Neural cell (in vitro differentiated cells): ENCODE data around the gene RALB.

ENCODE experiments used
- CTCF ChIP-seq: fragments of 450-650 bp; IDR thresholded peaks from 2 replicates; pipeline ENCODE4 v1.5.1; 2014; ENCODE audit warnings: antibody characterized with exemption, mild to moderate bottlenecking, moderate library complexity; ENCODE audit not compliant: poor library complexity, severe bottlenecking
- EP300 ChIP-seq: fragments of 450-650 bp; conservative IDR thresholded peaks from 2 replicates; pipeline ENCODE4 v1.6.1; 2014; ENCODE audit warnings: antibody characterized with exemption, mild to moderate bottlenecking, moderate library complexity; ENCODE audit not compliant: poor library complexity, severe bottlenecking
- POLR2AphosphoS5 ChIP-seq: IDR thresholded peaks from 2 replicates; pipeline ENCODE4 v1.6.1; 2012
- RAD21 ChIP-seq: fragments of 450-650 bp; conservative IDR thresholded peaks from 2 replicates; pipeline ENCODE4 v1.6.1; 2014; ENCODE audit warnings: antibody characterized with exemption, mild to moderate bottlenecking, moderate library complexity
- REST ChIP-seq: IDR thresholded peaks from 2 replicates; pipeline ENCODE4 v1.6.1; 2012; ENCODE audit warnings: borderline replicate concordance
- TAF1 ChIP-seq: IDR thresholded peaks from 2 replicates; pipeline ENCODE4 v1.6.1; 2012; ENCODE audit warnings: low read depth

GRCh38 chr2:120236791-120237190 is 15.9 kb upstream of the RALB start:
- TF ChIP-seq CTCF (no peak), POLR2AphosphoS5 (no peak), REST (no peak), EP300 (no peak), TAF1 (no peak), RAD21 (no peak)
